Measurements from ENCODE around the gene TTC32. TPM values are rescaled to one million over a fixed set of nuclear protein-coding genes. Genes with fewer than 3 reads are reported as not detected.

TTC32 gene
- total RNA-seq, 1 donor from 2014 or later = 46.7 TPM

DNA sequence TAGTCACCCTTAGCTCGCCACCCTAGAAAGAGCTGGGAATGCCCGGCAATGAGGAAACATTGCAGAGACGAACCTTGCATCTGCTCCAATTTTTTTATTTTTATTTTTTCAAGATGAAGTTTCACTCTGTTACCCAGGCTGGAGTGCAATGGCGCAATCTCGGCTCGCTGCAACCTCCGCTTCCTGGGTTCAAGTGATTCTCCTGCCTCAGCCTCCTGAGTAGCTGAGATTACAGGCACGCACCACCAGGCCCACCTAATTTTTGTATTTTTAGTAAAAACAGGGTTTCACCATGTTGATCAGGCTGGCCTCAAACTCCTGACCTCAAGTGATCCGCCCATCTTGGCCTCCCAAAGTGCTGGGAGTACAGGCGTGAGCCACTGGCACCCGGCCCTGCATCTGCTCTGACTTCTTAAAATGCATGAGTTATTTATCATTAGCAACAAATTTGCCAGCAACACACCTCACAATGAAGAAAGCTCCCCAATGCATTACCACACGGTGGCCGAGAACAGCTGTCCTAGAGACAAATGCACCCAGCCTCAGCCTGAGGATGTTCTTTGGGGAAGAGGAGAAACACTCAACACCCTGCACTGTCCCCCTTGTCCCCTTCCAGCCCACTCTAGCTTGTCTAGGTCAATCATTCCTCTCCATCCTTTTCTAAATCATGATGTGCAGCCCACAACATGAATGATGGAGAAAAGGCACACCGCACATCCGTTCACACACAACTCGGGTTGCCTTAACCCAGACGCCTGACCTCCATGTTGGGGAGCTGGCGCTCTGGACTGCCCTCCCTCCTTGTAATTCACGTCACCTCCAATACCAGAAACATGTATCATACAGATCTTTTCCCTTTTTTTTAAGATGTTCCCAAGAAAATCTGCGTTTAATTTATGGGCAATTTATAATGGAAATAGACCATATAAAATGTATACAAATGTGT lies 46.9 kb downstream of the TTC32 start:
- DNase-seq (ENCODE audit: low spot score) = no peak

DNA sequence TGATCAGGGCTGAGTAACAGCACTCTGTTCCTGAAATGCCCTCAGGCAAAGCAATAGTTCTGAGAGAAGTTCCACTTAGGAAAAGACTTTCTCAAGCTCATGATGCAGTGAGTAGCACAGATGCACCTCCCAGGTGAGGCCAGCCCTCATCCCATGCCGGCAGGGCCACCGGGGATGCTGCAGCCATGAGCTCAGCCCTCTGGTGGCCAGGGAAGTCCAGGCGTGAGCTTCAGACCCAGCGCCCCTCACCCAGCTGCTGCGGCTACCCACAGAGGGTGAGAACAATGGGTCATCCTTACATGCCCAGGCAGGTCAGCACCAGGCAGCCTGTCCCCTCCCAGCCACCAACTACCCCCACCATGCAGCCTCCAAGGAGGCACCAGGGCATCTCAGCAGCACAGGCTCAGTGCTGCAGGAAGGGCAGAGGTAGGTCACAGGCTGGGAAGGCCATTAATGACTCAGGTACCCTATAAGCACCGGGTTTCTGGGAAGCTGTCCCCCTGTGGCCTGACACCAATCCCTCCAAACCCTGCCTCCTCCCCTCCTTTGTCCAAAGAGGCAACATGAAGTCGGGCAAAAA lies 50.6 kb downstream of the TTC32 start:
- no peak for DNase-seq (ENCODE audit: low spot score)

DNA sequence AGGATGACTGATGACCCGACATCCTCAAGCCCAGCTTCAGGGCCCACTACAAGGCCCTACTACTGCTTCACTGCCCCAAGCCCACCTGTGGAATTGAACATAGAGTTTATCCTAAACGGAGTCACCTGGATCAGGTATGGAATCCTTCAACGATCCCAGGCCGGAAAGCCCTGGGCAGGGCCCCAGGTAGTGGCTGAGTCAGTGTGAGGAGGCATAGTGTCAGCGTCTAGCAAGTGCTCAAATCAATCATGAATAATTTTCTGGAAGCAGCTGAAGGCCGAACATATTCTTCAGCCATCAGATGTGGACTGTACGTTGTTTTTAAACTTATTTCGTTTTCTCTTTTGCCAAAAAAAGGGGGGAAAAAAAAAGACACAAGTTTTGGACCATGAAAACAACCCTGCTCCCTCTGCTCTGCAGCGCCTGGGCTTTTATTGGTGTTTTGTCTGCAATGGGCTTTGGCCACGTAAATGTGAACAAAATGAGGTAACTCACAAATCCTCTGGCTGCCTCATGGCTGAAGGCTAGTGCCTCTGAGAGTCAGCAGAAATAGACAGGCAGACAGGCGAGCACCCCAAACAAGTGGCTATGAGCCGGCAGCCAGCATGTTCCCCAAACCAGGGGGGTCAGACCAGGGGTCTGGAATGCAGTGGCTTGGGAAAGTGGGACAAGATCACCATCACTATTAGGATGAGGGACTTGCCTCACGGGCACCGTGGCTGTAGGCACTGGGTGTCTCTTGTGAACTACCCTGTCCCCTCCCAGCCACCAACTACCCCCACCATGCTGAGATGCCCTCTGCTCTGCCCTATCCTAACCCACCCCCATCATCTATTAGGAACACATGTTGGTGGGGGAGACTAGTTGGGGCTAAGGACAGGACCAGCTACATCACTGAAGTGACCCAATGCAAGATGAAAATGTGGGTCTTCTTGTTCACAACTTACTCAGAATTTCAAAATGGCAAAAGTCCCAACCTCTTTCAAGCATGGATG lies 51.4 kb downstream of the TTC32 start:
- no peak for DNase-seq (ENCODE audit: low spot score)

DNA sequence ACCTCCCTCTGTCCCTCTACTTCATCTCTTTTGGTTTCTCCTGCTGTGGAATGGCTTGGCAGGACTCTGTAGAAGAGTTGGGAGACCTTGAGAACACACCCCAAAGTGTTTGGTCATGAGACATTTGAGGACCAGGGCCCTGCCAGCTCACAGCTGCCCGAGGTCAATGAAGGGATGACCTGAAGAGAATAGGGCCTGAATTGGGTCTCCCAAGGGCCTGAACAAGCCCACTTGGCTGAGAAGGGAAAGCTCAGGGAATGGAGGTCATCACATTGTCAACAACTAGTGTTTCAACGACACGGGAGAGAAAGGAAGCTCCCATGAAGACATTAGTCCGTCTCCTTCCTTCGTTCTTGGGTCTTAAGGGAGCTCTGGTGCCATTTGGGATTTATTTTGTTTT lies 52.8 kb downstream of the TTC32 start:
- no peak for DNase-seq (ENCODE audit: low spot score)

DNA sequence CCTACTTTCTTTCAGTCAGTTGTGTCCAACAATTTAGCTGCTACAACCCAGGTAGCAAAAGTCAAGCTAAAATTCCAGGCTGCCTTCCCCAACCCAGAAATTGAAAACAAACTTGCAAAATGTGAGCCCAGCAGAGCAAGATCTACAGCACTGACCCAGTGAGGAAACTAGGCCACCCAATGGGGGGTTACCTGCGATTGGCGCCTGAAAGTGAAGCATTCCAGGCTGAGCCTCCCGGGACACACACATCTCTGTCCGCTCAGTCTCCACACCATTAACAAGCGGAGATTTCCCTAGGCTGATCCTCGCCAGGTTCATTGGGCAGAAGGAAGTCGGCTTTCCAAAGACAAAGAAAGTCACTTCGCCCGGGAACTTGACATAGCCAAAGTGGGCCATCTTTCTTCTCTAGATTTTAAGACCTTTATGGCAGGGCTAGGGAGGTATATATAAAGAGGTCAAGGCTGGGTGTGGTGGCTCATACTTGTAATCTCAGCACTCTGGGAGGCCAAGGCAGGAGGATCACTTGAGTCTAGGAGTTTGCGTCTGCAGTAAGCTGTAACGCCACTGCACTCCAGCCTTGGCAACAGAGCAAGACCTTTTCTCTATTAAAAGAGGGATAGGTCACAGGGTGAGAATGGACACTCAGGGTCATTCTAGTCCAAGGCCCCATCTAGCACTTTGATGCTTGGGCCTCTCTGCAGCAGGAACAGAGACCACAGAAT lies 53.6 kb downstream of the TTC32 start:
- DNase-seq (ENCODE audit: low spot score) = no peak

DNA sequence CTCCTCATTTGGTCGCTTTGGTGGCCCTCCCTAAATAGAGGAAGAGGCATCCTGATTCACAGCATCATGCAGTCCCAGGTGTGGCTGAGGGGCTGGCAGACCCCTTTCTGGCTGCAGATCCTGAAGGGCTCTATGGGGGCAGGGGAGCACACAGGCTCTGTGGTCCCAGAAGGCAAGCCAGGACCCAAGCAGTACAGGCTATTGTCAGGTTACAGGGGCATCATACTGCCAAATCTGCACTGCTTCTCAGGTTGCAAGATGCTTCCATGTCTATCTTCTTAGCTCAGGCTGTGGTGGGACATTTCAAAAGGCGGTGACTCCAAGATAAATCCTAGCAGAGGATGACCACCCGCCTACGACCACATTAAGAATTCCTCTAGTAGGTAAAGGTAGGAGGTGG lies 54.3 kb downstream of the TTC32 start:
- DNase-seq (ENCODE audit: low spot score) = no peak

Other genes starting within 250 kb of the TTC32 start
- gene WDR35, start 88.1 kb upstream of the TTC32 start, total RNA-seq (ENCODE audit: insufficient read depth, low replicate concordance) = 17.6 TPM
- gene MATN3, start 110.7 kb upstream of the TTC32 start, total RNA-seq (ENCODE audit: insufficient read depth, low replicate concordance) = 4.1 TPM
- gene LAPTM4A, start 149.6 kb upstream of the TTC32 start, total RNA-seq (ENCODE audit: insufficient read depth, low replicate concordance) = 175 TPM

All from umbilical cord (tissue), 2 donors.